ENCODE measurements around the gene GABBR2.
"Not testable (repeated sequence)": the region's sequence is repeated elsewhere in the genome, so short reads cannot be mapped to it uniquely, and the experiment has no call there.

GABBR2 gene

DNA sequence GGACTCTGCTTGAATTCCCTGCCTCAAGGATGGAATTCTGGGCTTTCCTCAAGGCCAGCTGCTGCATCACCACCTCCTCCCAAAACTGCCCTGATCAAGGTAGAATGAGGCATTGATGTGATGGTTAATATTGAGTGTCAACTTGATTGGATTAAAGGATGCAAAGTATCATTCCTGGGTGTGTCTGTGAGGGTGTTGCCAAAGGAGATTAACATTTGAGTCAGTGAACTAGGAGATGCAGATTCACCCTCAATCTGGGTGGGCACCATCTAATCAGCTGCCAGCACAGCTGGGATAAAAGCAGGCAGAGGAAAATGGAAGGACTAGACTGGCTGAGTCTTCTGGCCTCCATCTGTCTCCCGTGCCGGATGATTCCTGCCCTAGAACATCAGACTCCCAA is 23.9 kb downstream of the GABBR2 start:
- DNase-seq = not testable (repeated sequence)

DNA sequence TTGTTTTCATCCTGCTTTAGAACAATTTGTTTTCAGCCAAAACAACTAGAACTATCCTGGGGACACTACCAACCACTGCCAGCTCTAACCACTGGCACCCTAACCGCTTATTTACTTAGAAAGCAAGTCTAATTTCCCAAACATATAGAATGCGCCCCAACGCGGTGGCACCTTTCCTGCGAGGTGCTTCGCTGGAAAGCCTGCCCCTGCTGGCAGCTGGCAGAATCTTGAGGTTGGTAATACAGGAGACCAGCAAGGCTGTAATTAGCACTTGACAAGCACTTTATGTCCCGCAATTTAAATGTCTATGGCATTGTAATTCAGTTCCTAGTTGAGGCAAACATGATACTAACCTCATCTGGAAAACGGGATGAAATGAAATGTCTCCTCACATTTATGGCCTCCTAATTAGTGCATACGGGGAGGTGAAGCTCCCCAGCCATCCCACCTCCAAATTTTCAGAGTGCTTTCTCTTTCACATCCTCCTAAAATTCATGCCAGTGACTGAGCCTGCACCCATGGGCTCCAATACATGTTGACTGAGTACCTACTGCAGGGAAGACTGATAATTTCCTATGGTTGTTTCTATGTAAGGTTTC is 30.4 kb downstream of the GABBR2 start:
- DNase-seq = no peak

DNA sequence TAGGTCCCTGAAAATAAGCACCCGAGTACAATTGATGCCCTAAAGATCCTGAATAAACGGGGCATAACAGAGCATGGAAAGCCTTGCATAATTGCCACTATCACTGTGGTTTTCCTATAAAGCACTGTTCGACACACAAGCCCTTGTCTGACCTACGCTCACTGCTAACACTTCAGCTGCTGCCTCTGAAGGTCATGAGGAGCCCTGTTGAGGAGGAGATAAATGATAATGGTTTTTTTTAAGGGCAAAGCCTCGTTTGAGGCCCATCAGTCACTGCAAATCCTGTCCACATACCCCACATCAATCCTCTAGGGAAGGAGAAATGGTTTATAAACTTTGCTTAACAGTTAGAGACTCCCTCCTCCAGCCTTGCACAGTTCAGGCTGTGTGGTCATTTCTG is 35.1 kb downstream of the GABBR2 start:
- no peak for DNase-seq

DNA sequence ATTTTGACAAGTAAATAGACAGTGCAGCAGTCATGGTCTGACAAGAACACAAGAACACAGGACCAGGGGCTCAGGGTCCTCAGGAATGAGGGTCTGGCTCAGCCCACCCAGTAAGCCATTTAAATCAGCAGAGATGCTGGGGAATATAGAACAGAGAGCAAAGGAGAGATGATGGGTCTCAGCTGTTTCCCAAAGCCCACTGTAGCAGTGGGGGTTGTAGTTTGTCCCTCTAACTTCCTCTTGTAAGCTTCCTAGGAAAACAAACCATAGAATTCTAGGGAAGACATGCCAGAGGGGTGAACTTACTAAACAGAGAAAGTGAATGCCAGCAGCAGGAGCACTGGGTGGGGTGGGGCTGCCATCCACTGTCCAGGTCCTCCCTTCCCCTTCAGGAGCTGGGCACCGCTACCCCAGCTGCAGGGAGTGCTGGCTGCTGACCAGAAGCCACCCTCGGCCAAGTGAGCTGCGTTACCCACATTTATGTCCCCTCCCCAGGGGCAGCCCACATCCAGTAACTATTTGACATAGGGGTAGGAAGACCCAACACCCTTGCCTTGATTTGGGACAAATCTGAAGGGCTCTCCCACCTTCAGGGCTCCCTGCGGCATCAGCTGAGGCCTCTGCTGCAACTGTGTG is 41.6 kb downstream of the GABBR2 start:
- DNase-seq = no peak

DNA sequence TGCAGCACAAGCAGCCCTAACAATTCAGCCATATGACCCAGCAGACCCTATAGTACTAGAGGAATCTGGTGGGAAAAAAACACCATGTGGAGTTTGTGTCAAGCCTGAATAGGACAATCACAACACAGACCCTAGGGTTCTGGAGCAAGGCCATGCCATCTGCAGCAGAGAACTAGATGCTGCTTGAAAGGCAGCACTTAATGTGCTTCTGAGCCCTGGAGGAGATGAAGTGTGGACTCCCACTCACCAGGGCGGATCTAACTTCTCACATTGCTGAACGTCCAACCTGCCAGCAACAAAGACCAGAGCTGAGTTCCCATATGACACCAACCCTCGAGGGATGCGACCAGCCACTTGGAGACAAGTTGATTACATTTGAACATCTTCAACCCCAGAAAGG is 43.2 kb downstream of the GABBR2 start:
- no peak for DNase-seq

DNA sequence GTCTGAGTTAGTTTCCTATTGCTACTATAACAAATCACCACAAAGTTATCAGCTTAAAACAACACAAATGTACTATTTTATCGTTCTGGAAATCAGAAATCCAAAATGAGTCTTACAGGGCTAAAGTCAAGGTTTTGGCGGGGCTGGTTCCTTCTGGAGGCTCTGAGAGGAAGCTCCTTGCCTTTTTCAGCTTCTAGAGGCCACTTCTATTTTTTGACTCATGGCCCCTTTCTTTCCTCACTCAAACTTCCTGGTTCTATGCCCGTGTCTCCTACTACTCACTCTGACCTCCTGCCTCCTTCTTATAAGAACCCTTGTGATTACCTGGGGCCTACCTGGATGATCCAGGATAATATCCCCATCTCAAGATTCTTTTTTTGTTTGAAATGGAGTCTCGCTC is 48.2 kb downstream of the GABBR2 start:
- DNase-seq = no peak

DNA sequence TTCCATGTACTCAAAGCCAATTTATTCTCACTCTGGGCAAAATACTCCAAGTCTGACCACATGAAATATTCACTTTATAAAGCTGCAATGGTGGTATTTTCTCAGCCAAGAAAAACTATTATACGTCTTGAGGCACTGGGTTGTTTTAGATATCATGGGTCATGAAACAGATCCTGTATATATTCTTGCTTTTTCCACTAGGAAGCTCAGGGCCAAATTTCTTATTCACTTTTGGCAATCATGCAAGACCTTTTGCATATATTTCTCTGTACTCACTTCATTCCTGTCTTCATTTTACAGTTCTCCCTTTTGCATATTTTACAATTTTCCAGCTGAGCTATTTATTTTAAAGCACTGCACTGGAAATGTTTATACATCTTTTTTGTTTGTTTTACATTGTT is 49.8 kb downstream of the GABBR2 start:
- DNase-seq = no peak

DNA sequence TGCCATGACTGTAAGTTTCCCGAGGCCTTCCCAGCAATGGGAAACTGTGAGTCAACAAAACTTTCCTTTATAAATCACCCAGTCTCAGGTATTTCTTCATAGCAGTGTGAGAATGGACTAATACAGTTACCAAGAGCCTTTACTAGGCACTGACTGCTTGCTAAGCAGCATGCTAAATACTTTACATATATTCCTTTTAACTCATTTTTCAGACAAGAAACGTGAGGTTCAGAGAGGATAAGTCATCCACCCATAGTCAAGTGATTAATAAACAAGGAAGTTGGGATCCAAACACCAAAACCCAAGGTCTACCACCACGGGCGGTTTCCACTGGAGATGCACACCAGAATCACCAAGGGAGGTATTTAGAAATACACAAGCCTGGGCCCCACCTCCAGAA is 50.8 kb downstream of the GABBR2 start:
- DNase-seq = no peak

DNA sequence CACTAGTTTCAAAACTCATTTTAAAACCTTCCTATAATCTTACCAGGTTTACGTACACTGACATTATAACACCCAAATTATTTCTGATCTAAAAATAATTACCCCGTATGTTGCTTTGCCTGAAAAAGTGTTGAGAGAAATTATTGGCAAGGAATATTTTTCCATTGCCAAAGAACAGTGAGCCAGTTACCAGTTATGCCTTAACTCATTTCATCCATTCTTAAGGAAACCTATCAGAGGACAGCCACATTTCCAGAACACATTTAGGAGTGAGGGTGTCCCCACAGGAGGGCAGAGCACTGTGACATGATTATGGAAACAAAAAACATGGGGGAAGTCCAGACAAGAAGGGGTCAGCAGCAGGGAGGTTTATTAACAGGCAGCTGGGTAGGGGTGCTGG is 52.2 kb downstream of the GABBR2 start:
- no peak for DNase-seq

DNA sequence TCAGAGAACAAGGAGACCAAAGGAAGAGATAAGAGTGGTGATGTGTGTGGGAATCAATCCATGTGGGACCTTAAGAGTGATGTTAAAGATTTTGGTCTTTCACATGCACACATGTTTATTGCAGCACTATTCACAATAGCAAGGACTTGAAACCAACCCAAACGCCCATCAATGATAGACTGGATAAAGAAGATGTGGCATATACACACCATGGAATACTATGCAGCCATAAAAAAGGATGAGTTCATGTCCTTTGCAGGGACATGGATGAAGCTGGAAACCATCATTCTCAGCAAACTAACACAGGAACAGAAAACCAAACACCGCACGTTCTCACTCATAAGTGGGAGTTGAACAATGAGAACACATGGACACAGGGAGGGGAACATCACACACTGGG is 53.3 kb downstream of the GABBR2 start:
- not testable (repeated sequence) for DNase-seq

DNA sequence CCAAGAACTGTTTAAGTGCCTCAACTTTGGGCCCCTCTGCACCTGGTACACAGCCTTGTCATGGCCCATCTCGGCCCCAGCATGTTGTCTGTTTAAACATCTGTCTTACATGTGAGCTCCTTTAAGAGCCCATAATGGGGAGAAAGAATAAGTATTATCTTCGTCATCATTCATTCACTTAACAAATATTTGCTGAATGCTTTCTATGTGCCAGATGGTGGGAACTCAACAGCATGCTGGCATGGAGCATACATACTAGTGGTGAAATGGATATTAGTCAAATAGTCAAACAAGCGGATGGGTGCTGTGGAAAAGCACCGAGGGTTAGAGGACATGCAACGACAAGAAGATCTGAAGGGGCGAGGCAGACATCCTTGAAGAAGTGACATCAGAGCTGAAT is 54.5 kb downstream of the GABBR2 start:
- no peak for DNase-seq

DNA sequence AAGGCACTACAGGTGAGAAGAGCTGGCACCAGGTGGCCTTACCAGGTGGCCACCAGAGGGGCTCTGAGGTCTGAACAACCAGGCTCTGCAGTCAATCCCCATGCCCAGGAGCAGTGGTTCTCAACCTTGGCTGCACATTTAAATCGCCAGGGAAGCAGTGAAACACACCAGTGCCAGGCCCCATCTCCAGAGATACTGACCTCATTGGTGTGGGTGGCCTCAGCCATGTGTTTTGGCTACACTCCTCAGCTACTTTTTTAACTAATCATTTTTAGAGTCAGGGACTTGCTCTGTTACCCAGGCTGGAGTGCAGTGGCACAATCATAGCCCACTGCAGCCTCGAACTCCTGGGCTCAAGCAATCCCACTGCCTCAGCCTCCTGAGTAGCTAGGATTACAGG is 56.0 kb downstream of the GABBR2 start:
- DNase-seq = no peak

DNA sequence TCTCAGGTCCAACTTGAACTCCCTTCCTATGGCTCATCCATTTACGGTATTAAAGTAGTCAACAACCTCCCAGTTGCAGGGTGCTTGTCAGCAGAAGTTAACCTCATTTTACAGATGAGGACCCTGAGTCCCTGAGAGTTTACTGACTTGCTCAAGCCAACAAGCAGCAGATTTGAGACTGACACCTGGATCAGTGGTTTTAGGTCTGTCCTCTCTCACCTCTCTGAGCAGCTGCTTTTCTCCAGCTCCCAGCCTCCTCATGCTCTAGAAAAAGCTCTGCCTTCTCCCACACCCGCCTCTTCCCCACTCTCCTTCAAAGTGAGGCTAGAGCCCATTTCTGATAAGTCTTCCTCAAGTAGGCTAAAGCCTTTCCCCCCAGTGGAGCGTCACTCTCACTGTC is 56.4 kb downstream of the GABBR2 start:
- DNase-seq = no peak

DNA sequence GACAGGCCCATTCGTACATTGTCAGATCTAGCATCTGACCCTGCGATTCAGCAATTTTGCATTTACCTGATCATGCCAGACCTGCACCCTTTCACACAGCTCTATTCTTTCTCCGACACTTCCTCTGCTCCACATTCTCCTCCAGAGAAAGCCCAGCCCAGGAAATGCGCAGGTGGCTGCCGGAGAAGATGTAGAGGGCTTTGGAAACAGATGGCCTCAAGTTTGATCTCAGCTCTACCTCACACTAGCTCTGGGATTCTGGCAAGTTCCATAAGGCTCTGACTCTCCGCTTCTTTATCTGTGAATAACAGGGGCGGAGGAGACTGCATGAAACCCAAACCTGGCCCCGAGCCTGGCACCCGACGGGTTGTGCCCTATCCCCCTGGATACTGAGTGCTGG is 61.5 kb downstream of the GABBR2 start:
- DNase-seq = no peak

DNA sequence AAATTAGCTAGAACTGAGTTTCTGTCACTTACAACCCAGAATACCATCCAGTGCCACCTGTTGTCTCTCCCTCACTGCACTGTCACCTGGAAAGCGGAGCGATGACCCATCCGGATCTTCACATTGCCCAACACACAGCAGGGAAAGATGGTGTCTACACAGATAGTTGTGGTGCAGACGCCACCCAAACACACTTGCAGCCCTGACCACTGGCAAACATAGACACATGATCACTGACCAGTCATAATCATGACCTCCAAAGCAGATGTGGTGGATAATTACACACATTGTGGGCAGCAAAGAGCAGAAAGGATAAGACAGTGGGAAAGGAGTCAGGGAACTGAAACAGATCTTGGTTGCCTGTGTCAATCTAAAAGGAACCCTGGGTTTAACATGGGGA is 64.7 kb downstream of the GABBR2 start:
- DNase-seq = no peak

DNA sequence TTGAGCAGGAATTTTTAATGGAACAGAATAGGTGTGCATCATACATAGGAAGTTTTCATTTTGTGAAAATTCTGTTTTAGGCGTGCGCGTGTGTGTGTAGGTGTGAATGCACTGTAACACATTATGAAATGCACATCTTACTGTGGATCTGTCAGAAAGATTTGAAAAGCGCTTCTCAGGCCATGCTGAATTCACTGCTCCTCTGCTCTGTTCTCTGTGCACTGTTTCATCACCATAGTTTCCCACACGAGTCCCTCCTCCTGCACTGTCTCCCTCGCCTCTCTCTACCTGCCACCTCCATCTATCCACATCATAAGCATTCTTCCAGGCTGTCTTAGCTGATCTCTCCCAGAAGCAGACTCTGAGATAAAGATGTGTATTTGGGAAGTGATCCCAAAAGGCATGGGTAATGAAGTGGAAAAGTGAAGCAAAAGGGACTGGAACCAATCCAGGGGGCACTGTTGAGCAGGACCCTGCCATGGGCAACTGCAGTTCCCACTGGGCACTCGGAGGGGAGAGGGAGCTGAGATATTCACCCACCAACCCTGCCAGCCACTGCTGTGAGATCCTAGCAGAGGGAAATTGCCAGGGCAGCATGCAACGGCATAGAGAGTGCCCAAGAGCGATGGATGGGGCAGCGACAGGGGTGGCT is 65.9 kb downstream of the GABBR2 start:
- no peak for DNase-seq

DNA sequence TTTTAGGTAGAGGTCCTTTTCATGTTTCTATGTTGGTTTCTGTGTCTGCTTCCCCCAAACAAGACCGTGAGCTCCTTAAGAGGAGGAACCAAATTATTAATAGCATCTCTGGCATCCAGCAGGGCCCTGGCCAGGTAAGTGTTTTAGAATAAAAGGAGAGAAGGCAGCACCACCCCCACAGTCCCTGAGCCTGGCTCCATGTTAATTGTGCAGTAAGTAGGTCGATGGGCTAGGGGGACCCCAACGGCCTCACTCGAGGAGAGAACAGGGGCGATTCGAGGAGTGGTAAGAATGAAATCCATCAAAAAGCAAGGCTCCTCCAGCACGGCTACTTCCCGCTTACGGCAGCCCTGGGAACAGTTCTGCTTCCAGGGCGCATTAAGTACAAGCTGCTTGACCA is 67.0 kb downstream of the GABBR2 start:
- no peak for DNase-seq

DNA sequence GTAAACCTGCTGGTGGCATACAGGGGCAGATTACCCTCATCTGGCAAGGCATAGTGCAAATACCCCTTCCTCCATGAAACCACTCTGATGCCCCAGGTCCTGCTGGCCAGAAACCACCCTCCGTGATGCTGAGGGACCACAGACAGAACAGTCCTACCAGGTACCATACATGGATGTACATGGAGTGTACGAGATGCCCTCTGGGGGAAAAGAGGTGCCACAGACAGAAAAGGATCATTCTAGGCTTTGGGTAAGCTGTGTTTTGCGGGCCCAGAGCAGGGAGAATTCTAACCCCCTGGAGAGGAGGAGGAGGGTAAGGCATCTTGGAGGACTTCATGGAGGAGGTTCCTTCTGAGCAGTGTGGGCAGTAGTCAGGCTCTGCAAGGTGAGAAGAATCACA is 68.3 kb downstream of the GABBR2 start:
- no peak for DNase-seq

DNA sequence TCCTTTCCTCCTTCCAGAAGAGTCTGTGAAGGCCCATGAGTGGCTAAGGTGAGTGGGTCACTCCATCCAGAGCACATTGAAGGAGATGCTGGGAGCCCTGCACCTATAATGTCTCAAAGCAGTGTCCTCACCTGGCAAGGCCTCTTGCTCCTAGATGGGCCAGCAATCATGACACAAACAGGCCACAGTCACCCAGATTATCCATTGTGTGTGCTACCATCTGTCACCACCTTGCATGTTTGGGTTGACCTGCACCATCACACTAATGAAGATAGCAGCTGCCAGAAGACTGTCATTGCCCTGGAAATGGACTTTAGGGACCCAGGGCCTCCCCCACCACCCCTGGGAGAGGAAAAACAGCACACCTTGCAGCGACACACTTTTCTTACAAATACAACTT is 69.6 kb downstream of the GABBR2 start:
- no peak for DNase-seq

DNA sequence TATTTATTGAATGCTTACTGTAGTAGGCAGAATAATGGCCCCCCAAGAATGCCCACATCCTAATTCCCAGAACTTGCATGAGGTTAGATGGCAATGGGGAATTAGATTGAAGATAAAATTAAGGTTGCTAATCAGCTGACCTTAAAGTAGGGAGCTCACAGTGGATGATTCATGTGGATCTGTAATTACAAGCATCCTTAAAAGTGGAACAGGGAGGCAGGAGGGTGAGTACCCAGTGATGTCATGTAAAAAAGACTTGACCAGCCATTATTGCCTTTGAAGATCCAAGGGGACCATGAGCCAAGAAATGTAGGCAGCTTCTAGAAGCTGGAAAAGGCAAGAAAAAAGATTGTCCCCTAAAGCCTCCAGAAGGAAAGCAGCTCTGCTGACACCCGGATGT is 71.4 kb downstream of the GABBR2 start:
- no peak for DNase-seq

DNA sequence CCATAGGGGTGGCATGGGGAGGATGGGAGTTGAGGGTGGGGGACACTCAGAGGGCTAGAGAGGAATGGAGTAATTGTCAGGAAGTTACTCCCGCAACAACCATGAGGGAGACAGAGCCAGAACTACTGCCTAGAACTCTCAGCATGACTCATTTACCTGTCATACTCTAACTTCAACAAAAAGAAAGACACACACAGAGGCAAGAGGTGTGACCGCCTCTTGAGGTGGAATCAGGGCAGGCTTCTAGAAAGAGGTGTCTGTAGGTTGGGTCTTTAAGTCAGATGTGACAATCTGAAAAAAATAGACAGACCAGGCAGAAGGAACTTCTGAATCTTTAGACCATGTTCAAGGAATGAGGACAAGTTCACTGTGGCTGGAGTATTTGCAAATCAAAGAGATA is 73.4 kb downstream of the GABBR2 start:
- DNase-seq = no peak

DNA sequence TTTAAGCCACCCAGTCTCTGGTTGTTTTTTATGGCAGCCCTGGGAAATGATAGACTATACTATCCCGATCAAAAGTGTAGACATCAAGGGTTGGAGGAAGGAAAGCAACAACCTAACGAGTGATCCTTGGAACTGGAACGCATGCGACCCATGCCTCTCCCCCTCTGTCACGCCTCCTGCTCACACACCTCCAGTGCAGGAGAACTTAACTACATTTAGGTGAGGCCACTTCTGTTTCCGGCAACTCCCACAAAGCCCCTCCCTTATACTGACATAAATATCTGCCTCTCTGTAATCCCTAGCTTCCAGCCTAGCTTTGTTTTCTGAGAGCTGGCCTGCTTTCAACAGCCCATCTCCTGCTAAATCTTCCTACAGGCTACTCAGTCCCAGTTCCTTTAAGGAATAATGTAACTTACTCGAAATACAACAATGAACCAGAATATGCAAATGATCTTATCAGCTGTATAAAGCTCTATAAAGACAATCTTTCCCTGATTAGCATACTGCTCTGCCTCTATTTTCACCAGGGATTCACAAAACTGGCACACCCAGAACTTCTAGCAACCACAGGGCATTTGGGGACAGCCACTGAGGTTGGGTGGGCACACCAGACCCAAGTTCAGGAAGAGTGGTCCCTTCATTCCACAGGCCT is 73.9 kb downstream of the GABBR2 start:
- no peak for DNase-seq

DNA sequence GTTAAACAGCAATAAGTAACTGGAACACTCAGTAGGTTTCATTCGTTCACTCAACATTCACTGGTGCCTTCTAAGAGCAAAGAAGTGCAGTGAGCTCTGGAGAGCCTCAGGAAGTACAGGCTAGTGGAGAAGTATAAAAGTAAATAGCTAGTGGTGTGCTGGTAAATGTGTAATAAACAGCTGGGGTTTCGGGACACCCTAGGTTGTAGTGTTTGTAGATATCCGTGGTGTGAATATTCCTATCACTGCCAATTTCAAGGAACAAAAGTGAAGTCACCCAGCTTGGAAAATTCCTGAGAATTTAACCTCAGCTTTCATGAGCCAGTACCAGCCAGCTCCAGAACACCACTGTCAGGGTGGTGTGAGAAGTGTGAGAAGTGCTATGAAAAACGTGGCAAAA is 75.9 kb downstream of the GABBR2 start:
- DNase-seq = no peak

DNA sequence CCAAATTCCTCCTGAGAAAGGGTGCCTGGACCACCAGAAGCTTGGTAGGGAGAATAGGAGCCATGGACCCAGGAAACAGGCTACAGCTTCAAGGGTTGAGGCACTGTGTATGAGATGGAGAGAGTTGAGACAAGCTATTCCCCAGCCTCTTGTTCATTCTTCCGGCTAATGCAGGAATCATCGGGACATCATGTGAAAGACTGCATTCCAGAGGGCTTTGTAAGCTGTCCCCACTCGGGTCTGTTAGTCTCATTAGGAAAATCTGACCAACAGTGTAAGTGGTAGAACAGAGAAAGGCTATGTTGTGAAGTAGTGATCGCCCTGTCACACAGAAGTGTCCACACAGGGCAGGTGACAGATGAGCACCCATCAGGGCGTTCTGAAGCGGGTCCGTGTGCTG is 81.4 kb downstream of the GABBR2 start:
- no peak for DNase-seq
